Ascending aorta (tissue), 2 donors: ENCODE data around the gene LZTS2. TPM values are rescaled to one million over a fixed set of nuclear protein-coding genes. Genes with fewer than 3 reads are reported as not detected.

ENCODE experiments used
- DNase-seq, 2 donors: peaks; one replicate each; pipeline ENCODE4 v3.0.0-alpha.2; 2019; ENCODE audit warnings: low spot score in 2 of 2
- H3K27ac ChIP-seq, 2 donors: fragments of 200-600 bp; sonication (generic); one replicate each; pipeline ENCODE4 v1.5.1; 2016 to 2017; ENCODE audit warnings: mild to moderate bottlenecking in 1 of 2
- H3K27me3 ChIP-seq: fragments of 200-600 bp; sonication (generic); one replicate; pipeline ENCODE4 v1.5.1; 2017
- H3K36me3 ChIP-seq, 2 donors: fragments of 200-600 bp; sonication (generic); one replicate each; pipeline ENCODE4 v1.5.1; 2016
- H3K4me1 ChIP-seq, 2 donors: fragments of 200-600 bp; sonication (generic); one replicate each; pipeline ENCODE4 v1.5.1; 2016 to 2017; ENCODE audit warnings: mild to moderate bottlenecking in 1 of 2
- H3K4me3 ChIP-seq, 2 donors: fragments of 200-600 bp; sonication (generic); one replicate each; pipeline ENCODE4 v1.5.1; 2016 to 2017; ENCODE audit warnings: mild to moderate bottlenecking in 1 of 2
- H3K9me3 ChIP-seq, 2 donors: fragments of 200-600 bp; sonication (generic); one replicate each; pipeline ENCODE4 v1.5.1; 2016
- intact Hi-C: fragments of 100-400 bp; cut with DNase I; formaldehyde crosslinking; loops from one replicate; pipeline ENCODE4 v1.15.1; 2023
- total RNA-seq: library from RNA; depleted of rRNA; stranded (reverse); fragments of >200 nt; gene quantifications from one replicate; pipeline ENCODE4 v1.1.0, GENCODE V29; 2016
- TF ChIP-seq, protein P1 (sequence below), 3 experiments: fragments of 200-600 bp in 2 of 3; fragments of 450-650 bp in 1 of 3; sonication (generic) in 2 of 3; IDR thresholded peaks; one replicate each; pipeline ENCODE4 v1.5.1; 2016 to 2019; ENCODE audit warnings: antibody characterized with exemption in 3 of 3, mild to moderate bottlenecking in 1 of 3, moderate library complexity in 1 of 3

Gene LZTS2
- total RNA-seq, 1 donor from 2014 or later: 169 TPM

DNA sequence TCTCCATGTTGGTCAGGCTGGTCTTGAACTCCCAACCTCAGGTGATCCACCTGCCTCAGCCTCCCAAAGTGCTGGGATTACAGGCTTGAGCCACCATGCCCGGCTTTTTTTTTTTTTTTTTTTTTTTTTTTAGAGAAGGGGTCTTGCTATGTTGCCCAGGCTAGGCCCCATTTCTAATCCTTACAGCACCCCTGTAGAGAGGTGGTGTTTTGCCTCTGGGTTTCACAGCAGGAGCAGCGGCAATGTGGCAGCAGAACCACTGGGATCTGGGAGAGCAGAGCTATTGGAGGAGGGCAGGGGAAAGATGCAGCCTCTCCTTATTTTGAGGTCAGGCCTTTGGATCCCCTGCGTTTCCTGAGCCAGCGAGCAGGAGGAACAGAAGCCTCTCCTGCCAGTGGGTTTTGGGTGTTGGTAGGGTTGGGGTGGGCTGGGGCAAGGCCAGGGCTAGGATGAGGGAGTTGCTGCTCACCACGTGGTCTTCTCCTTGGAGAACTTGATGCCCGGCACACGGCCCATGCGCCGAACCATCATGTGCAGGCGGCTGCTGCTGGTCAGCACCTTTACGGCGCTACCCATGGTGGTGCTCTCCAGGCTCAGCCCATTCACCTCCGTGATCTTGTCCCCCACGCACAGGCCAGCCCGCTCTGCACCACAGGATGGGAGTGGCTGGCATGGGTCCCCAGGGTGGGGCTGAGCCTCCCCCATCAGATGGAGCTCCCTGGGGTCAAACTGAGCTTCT, 23.5 kb downstream of the LZTS2 start:
- intact Hi-C loops: no loop called here
- TF ChIP-seq, protein P1, sequence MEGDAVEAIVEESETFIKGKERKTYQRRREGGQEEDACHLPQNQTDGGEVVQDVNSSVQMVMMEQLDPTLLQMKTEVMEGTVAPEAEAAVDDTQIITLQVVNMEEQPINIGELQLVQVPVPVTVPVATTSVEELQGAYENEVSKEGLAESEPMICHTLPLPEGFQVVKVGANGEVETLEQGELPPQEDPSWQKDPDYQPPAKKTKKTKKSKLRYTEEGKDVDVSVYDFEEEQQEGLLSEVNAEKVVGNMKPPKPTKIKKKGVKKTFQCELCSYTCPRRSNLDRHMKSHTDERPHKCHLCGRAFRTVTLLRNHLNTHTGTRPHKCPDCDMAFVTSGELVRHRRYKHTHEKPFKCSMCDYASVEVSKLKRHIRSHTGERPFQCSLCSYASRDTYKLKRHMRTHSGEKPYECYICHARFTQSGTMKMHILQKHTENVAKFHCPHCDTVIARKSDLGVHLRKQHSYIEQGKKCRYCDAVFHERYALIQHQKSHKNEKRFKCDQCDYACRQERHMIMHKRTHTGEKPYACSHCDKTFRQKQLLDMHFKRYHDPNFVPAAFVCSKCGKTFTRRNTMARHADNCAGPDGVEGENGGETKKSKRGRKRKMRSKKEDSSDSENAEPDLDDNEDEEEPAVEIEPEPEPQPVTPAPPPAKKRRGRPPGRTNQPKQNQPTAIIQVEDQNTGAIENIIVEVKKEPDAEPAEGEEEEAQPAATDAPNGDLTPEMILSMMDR (IDR thresholded peaks at IDR 0.05): no peak
- peaks cover 0 to 7% of the 10 kb centered on the region in 2 donors for H3K4me1 ChIP-seq
- DNase-seq: no peak
- H3K27me3 ChIP-seq: no peaks in the 10 kb centered on the region
- H3K4me3 ChIP-seq: no peak overlapping the region
- H3K27ac ChIP-seq: no peak overlapping the region
- no peaks in the 10 kb centered on the region for H3K36me3 ChIP-seq
- no peaks in the 10 kb centered on the region for H3K9me3 ChIP-seq

DNA sequence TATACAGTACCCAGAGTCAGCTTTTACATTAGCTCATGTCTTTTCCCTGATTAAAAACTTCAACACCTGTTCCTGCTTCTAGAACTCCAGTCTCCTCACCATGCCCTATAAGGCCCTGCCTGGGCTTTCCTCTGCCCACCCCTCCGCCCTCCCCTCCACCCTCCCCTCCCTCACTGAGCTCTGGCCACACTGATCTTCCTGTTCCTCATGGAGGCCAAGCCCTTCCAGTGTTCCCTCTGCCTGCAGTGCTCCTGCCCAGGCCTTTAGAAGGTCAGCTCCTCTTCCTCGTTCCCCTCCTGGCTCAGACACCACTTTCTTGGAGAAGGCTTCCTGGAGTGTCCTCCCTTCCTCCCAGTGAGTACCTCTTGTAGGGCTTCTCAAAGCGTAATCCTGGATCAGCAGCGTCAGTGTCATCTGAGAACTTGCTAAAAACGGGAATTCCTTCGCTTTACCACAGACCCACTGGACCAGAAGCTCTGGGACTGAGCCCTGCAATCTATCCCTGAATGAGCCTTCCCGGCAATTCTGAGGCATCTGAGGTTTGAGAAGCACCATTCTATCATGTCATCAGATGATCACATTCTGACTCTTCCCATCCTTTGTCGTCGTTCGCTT, 27.6 kb downstream of the LZTS2 start:
- no peak for DNase-seq
- no peaks in the 10 kb centered on the region for H3K27me3 ChIP-seq
- peaks cover 7 to 8% of the 10 kb centered on the region in 2 donors for H3K4me1 ChIP-seq
- H3K36me3 ChIP-seq: no peaks in the 10 kb centered on the region
- H3K9me3 ChIP-seq: no peaks in the 10 kb centered on the region
- no peak overlapping the region for H3K4me3 ChIP-seq
- TF ChIP-seq, protein P1 (IDR thresholded peaks at IDR 0.05): no peak
- intact Hi-C loops: no loop called here
- no peak overlapping the region for H3K27ac ChIP-seq

GRCh38 chr10:101028446-101029337, 29.1 kb downstream of the LZTS2 start:
- Histone ChIP-seq H3K27ac (no peak overlapping the region), H3K9me3 (no peaks in the 10 kb centered on the region), H3K27me3 (no peaks in the 10 kb centered on the region), H3K36me3 (no peaks in the 10 kb centered on the region), H3K4me3 (no peak overlapping the region), H3K4me1 (peaks cover 16 to 18% of the 10 kb centered on the region in 2 donors)
- TF ChIP-seq, protein P1 (IDR thresholded peaks at IDR 0.05): no peak
- intact Hi-C loops: no loop called here
- DNase-seq: no peak

GRCh38 chr10:101029520-101030295, 30.1 kb downstream of the LZTS2 start:
- TF ChIP-seq, protein P1 (IDR thresholded peaks at IDR 0.05): no peak
- peaks cover 4 to 5% of the 10 kb centered on the region in 2 donors for H3K36me3 ChIP-seq
- no peak for DNase-seq
- no peak overlapping the region for H3K27ac ChIP-seq
- H3K27me3 ChIP-seq: no peaks in the 10 kb centered on the region
- H3K9me3 ChIP-seq: no peaks in the 10 kb centered on the region
- H3K4me1 ChIP-seq: peaks cover 20 to 26% of the 10 kb centered on the region in 2 donors
- H3K4me3 ChIP-seq: peak overlapping the region in 1 of 2 donors; percentile 92
- intact Hi-C loops: loop anchor here (10.0 kb wide), 1 partner anchor 115 kb away; the partner anchor contains the start of gene SLF2
